ENCODE data around the gene NFAM1.

NFAM1 gene

GRCh38 chr22:42436404-42436803, 4.2 kb upstream of the NFAM1 start:
- in situ Hi-C loops (cut with HindIII; ENCODE audit: low pct_unique_long_range_greater_than_20kb, low sequenced_read_pairs), result no loop called here
- no peak for TF ChIP-seq JUND (IDR thresholded peaks at IDR 0.05; ENCODE audit: low read depth)
- no peak for DNase-seq (ENCODE audit: low read depth in 1 of 2, low spot score in 1 of 2)

GRCh38 chr22:42434748-42435425, 2.7 kb upstream of the NFAM1 start:
- no peak for TF ChIP-seq JUND (IDR thresholded peaks at IDR 0.05; ENCODE audit: low read depth)
- peak in 1 of 2 experiments; percentile 65 for DNase-seq (ENCODE audit: low read depth in 1 of 2, low spot score in 1 of 2)
- in situ Hi-C loops (cut with HindIII; ENCODE audit: low pct_unique_long_range_greater_than_20kb, low sequenced_read_pairs), result no loop called here

GRCh38 chr22:42433754-42434682, 1.8 kb upstream of the NFAM1 start:
- DNase-seq (ENCODE audit: low read depth in 1 of 2, low spot score in 1 of 2), result peak; percentile 22 to 56
- no peak for TF ChIP-seq JUND (IDR thresholded peaks at IDR 0.05; ENCODE audit: low read depth)
- in situ Hi-C loops (cut with HindIII; ENCODE audit: low pct_unique_long_range_greater_than_20kb, low sequenced_read_pairs), result no loop called here

GRCh38 chr22:42432818-42433217, 615 bp upstream of the NFAM1 start:
- in situ Hi-C loops (cut with HindIII; ENCODE audit: low pct_unique_long_range_greater_than_20kb, low sequenced_read_pairs), result no loop called here
- DNase-seq (ENCODE audit: low read depth in 1 of 2, low spot score in 1 of 2), result no peak
- TF ChIP-seq JUND (IDR thresholded peaks at IDR 0.05; ENCODE audit: low read depth), result no peak

- in situ Hi-C loops (cut with HindIII; ENCODE audit: low pct_unique_long_range_greater_than_20kb, low sequenced_read_pairs), result no loop called here
- TF ChIP-seq JUND (IDR thresholded peaks at IDR 0.05; ENCODE audit: low read depth), result no peak
- no peak for DNase-seq (ENCODE audit: low read depth in 1 of 2, low spot score in 1 of 2)
Observed at GRCh38 chr22:42431401-42432019, 693 bp downstream of the NFAM1 start.

- in situ Hi-C loops (cut with HindIII; ENCODE audit: low pct_unique_long_range_greater_than_20kb, low sequenced_read_pairs), result no loop called here
- TF ChIP-seq JUND (IDR thresholded peaks at IDR 0.05; ENCODE audit: low read depth), result no peak
Observed at GRCh38 chr22:42430528-42431125, 1.6 kb downstream of the NFAM1 start.

GRCh38 chr22:42428760-42429159, 3.4 kb downstream of the NFAM1 start:
- in situ Hi-C loops (cut with HindIII; ENCODE audit: low pct_unique_long_range_greater_than_20kb, low sequenced_read_pairs), result no loop called here
- no peak for DNase-seq (ENCODE audit: low read depth in 1 of 2, low spot score in 1 of 2)
- no peak for TF ChIP-seq JUND (IDR thresholded peaks at IDR 0.05; ENCODE audit: low read depth)

More at GRCh38 chr22:42430528-42431125, 1.6 kb downstream of the NFAM1 start:
- no peak for DNase-seq (ENCODE audit: low read depth in 1 of 2, low spot score in 1 of 2)

GRCh38 chr22:42428025-42428424, 4.2 kb downstream of the NFAM1 start:
- in situ Hi-C loops (cut with HindIII; ENCODE audit: low pct_unique_long_range_greater_than_20kb, low sequenced_read_pairs), result no loop called here
- no peak for DNase-seq (ENCODE audit: low read depth in 1 of 2, low spot score in 1 of 2)
- no peak for TF ChIP-seq JUND (IDR thresholded peaks at IDR 0.05; ENCODE audit: low read depth)

GRCh38 chr22:42427167-42427566, 5.0 kb downstream of the NFAM1 start:
- in situ Hi-C loops (cut with HindIII; ENCODE audit: low pct_unique_long_range_greater_than_20kb, low sequenced_read_pairs), result no loop called here
- no peak for DNase-seq (ENCODE audit: low read depth in 1 of 2, low spot score in 1 of 2)
- no peak for TF ChIP-seq JUND (IDR thresholded peaks at IDR 0.05; ENCODE audit: low read depth)

GRCh38 chr22:42425989-42426355, 6.2 kb downstream of the NFAM1 start:
- DNase-seq (ENCODE audit: low read depth in 1 of 2, low spot score in 1 of 2), result no peak
- in situ Hi-C loops (cut with HindIII; ENCODE audit: low pct_unique_long_range_greater_than_20kb, low sequenced_read_pairs), result no loop called here
- no peak for TF ChIP-seq JUND (IDR thresholded peaks at IDR 0.05; ENCODE audit: low read depth)

- TF ChIP-seq JUND (IDR thresholded peaks at IDR 0.05; ENCODE audit: low read depth), result no peak
- in situ Hi-C loops (cut with HindIII; ENCODE audit: low pct_unique_long_range_greater_than_20kb, low sequenced_read_pairs), result no loop called here
- peak in 1 of 2 experiments; percentile 44 for DNase-seq (ENCODE audit: low read depth in 1 of 2, low spot score in 1 of 2)
Observed at GRCh38 chr22:42425337-42425988, 6.7 kb downstream of the NFAM1 start.

- TF ChIP-seq JUND (IDR thresholded peaks at IDR 0.05; ENCODE audit: low read depth), result no peak
- in situ Hi-C loops (cut with HindIII; ENCODE audit: low pct_unique_long_range_greater_than_20kb, low sequenced_read_pairs), result no loop called here
- DNase-seq (ENCODE audit: low read depth in 1 of 2, low spot score in 1 of 2), result no peak
Observed at GRCh38 chr22:42419243-42419881, 12.8 kb downstream of the NFAM1 start.
